ENCODE data around the gene SPATA9. TPM values are rescaled to one million over a fixed set of nuclear protein-coding genes. Genes with fewer than 3 reads are reported as not detected.
"Not testable (repeated sequence)": the region's sequence is repeated elsewhere in the genome, so short reads cannot be mapped to it uniquely, and the experiment has no call there.

The SPATA9 gene
- polyA plus RNA-seq, 5 donors: 0.62 to 2.0 (median 1.7) TPM

DNA sequence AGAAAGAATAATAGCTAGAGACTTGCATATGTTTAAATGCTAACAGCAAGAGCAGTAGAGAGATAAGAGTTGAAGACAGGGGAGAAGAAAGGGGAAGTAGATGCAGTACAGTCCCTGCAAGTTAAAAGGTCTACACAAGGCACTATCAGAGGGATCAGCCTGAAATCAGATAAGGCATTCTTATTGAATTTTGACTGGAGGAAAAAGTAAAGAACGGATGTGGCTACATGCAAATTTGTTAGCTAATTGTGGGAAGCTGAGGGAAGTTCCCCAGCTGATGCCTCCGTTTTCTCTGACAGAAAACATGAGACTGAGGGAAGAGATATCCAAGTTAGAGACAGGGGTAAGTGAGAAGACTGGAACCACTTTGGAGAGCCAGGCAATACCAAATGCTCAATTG is 35.4 kb upstream of the SPATA9 start:
- no peak for DNase-seq

DNA sequence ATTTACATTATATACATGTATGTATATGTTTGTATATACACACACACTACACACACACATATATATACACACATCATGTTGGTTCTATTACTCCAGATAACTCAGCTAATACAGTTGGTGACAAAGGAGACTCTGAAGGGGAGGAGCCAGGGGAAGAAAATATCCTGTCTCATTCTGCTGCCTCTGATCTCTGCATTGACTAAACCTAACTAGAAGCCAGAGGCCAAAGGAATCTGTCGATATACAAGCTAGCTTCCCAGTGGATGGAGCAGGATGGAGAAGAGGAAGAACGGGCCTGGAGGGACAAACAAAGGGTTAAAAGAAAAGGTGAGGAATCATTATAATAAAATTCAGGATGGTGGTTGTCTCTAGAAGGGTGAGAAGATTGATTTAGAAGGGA is 34.6 kb upstream of the SPATA9 start:
- DNase-seq: no peak

DNA sequence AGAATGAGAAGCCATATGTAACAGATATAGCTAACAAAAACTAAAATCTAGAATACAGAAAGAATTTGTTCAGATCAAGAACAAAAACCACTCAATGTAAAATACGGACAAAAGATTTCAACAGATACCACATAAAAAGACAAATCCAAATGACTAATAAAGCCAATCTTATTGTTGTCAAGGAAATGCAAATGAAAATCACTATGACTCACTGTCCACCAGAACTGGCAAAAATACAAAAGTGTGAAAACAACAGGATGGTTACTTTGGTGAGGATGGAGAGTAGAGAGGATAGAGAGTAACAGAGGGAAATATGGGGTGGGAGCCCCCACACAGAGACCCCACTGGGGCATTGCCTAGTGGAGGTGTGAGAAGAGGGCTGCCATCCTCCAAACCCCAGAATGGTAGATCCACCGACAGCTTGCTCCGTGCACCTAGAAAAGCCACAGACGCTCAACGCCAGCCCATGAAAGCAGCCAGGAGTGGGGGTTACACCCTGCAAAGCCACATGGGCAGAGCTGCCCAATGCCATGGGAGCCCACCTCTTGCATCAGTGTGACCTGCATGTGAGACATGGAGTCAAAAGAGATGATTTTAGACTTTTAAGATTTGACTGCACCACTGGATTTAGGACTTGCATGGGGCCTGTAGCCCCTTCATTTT is 33.1 kb upstream of the SPATA9 start:
- no peak for DNase-seq

DNA sequence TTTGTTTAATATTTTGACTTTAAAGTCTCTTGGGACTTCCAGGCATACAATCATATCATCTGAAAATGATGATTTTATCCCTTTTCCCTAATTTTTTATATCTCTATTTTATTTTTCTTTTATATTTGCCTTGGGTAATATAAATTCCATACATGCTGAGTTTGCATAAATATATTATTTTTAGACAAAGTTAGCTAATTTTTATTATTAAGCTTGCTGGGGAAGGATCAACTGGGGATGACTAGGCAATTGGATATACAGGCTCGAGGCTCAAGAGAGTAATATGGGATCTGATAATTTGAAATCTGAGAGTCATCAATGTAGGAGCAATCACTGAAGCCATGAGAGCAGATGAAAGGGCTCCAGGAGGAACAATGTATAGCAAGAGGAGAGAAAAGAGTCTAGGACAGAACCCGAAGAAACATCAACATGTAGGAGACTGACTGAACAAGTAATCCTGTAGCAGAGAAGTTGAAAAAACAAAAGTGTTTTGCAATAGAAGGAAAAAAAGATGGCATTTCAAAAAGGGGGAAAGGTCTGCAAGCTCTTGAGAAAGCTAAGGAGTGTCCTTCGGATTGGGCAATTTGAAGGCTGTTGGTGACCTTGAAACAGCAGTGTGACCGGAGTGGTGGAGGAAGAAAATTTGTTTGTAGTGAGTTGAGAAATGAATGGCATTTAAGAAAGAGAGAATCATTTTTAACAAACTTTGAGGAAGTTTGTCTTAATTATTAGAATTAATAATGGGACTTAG is 31.3 kb upstream of the SPATA9 start:
- DNase-seq: no peak

DNA sequence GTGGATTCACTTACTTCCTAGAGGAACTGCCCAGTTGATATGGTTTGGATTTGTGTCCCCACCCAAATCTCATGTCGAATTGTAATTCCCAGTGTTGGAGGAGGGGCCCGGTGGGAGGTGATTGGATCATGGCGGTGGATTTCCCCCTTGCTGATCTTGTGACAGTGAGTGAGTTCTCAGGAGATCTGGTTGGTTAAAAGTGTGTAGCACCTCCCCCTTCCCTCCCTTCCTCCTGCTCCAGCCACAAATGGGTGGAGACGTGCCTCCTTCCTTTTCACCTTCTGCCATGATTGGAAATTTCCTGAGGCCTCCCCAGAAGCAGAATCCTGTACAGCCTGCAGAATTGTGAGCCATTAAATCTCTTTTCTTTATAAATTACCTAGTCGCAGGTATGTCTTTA is 30.5 kb upstream of the SPATA9 start:
- DNase-seq: not testable (repeated sequence)

DNA sequence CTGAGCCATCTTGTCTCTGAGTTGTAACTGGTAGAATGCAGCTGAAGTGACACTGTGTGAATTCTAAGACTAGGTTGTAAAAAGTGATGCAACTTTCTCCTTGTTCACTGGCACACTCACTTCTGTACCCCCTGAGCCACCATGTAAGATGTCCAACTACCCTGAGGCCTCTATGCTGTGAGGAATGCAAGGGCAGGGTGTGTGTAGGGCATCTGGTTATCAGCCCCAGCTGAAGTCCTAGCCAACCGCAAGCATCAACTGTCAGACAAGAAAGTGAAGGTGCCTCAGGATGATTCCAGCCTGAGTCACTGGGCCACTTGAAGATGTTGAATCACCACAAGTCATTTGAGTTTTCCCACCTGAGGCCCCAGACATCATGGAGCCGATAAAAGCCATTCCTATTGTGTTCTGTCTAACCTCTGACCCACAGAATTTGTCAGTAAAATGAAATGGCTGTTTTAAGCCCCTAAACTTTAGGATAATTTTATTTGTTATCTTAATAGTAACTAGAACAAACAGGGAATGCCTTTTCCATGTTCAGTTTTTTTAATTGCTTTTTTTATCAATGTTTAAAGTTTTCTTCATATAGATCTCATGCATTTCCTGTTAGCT is 29.7 kb upstream of the SPATA9 start:
- DNase-seq: no peak

DNA sequence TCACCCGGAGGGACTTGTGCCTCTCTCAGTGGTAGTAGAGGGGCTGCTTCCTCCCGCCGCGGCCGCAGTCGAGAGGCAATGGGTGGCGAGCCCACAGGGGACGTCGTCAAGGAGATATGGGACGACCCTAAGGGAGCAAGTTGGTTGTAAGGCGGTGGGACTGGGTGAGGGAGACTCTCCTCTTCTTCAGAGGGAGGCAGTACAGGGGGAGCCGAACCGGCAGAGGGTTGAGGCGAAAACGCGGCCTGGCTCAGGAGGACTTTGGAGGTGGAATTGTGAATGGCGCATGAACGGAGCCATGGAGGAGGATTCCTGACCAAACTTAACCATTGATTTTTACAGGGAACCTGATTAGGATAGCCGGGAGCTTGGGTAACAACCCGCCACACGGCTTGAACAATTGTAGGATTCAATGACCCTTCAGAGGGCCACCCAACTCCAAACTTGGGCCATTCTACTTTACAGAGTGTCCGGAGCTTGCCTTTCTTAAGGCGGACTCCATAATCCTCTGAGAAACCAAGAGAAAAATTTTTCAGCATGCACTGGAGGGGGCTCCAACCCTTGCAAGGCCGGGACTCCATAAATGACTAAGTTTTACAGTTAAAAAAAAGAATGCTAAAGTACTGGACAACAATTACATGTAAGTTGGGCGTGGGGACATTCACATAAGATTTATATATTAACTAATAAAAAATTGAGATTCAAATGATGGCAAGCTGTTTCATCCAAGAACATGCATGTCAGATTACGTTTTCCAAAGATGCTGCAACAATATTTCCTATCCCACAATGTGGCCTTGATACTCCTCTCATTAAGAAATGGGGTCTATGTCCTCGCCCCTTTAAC is 28.9 kb upstream of the SPATA9 start:
- DNase-seq: no peak

DNA sequence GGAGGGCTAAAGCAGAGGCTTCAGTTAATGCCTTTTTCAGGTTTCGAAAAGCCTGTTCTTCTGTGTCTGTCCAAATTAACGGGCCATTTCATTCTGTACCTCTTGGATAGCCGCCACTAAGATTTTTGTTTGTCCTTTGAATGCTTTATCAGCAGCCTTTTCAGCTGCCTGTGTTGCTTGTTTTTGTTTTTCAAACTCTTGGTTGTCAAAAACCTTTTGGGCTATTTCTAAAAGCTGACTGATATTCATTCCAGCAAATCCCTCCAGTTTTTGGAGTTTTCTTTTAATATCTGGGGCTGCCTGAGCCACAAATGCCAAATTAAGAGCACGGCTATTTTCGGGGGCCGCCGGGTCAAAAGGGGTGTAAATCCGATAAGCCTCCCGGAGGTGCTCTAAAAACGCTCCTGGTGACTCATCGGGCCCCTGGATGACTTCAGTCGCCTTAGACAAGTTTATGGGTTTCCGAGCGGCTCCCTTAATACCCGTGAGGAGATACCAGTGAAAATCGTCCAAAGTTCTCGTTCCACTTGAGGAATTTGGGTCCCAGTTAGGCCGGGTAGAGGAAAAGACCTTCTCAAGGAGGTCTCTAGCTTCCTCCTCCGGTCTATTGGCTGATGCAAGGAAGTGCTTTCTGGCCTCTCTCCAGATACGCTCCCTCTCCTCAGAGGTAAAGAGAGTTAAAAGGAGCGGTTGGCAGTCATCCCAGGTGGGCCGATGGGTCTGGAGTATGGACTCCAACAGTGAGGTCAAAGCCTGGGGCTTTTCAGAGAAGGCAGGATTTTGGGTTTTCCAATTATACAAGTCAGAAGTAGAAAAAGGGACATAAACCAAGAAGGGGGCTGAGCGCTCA is 28.1 kb upstream of the SPATA9 start:
- DNase-seq: not testable (repeated sequence)

DNA sequence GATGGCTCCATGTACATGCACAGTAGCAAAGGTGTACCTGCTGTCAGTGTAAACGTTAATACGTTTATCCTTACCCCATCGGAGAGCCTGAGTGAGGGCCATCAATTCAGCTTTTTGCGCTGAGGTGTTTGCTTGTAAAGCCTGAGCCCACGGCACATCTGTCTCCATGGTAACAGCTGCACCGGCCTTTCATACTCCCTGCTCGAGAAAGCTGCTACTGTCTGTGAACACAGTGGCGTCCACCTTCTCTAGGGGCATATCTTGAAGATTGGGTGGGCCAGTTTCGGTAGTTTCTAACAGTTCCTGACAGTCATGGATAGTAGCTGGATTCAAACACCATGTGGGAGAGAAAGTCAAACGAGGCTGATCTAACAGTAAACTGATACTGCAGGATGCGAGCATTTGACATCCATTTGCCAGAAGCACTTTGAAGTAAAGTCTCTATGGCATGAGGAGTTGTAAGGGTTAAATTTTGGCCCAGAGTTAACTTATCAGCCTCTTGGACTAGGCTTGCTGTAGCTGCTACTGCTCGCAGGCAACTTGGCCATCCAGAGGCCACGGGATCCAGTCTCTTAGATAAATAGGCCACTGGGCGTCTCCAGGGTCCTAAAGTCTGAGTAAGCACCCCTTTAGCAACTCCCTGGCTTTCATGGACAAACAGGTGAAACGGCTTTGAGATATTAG is 27.3 kb upstream of the SPATA9 start:
- DNase-seq: no peak

DNA sequence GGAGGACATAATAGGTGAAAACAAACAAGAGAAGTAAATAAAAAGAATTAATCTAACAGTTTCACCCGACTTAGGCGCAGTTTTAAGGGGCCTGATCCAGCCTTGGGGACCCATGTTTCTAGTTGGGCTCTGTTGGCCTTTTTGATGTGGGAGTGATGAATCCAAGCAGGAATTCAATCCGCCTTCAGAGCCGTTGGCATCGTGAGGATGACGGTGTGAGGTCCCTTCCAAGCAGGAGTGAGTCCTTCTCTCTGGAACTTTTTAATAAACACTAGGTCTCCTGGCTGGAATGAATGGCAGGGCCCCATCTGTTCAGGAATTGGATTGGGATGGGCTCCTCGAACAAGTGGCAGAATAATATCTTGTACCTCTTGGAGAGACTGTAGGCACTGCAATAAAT is 26.1 kb upstream of the SPATA9 start:
- DNase-seq: no peak

DNA sequence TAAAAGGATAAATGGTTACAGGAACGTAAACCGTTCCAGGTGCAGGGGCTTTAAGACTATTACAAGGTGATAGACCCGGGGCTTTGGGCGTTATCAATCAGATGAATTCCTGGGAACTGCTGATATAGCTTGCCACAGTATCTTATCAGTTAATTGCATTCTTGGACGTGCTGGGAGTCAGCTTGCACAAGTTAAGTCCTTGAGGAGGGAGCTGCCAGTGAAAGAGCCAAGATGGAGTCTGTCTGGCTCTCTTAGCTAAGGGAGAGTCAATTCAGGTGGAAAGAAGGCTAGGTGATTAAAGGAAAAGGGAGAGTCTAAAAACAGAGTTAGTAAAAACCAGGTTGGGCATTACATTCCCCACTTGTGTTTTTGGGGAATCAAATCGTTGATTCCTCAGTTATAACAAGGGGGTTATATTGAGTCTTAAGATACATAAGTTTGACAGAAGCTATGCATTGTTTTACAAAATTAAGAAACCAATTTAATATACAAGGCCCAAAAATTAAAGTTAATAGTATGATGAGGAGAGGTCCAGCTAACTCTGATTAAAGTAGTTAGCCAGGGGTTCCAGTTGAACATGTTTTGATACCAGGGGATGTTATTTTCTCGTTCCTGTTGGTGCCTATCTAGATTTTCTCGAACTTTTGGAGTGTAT is 24.9 kb upstream of the SPATA9 start:
- not testable (repeated sequence) for DNase-seq

DNA sequence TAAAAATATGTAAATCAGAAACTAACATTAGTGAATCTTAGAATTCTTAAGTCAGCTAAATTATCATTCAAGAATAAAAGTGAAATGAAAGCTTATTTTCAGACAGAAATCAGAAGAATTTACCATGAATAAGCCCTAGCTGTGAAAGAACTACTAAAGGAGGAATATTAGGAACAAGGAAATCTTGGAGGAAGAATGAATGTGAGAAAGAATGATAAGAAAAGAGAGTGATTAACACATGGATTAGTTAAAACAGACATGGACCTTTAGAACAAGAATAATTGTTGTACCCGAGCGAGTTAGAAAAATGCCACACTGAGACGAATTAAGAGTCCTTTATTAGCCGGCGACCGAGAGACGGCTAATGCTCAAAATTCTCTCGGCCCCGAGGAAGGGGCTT is 24.3 kb upstream of the SPATA9 start:
- DNase-seq: no peak

DNA sequence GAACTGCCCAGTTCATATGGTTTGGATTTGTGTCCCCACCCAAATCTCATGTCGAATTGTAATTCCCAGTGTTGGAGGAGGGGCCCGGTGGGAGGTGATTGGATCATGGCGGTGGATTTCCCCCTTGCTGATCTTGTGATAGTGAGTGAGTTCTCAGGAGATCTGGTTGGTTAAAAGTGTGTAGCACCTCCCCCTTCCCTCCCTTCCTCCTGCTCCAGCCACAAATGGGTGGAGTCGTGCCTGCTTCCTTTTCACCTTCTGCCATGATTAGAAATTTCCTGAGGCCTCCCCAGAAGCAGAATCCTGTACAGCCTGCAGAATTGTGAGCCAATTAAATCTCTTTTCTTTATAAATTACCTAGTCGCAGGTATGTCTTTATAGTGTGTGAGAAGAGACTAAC is 23.4 kb upstream of the SPATA9 start:
- not testable (repeated sequence) for DNase-seq

DNA sequence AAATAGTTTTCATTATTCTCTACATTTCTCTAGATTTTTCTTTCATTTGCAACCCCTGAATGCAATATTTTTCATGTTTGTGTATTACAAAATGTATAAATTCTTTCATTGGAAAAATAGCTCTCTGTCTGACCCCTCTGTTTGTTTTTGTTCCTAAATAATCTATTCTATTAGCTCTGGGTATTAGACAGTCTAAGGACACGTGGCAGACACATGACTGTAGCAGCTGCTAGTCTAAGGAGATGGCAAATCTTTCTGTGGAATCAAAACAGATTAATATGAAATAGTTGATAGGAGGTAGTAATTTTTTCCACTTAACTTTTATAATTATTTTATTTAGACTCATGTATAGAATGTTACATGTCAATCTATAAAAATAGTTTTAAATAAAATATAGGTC is 21.4 kb upstream of the SPATA9 start:
- no peak for DNase-seq

DNA sequence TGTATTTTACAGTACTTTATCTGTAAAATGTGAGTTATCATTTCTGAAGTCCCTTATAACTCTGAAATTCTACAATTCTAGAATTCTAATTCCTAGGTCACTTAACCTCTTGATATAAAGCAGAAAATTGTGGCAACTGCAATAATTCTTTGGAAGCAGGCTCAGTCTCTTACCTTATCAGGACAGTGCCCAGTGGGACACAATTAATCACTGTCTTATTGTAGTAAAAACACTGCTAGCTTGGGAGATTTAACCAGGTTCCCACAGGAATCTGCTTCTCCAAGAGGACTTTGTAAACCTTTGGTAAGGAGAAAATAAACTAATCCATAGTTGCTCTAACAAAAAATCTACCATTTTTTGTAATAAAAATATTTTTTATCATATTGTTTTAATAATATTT is 18.3 kb upstream of the SPATA9 start:
- no peak for DNase-seq

DNA sequence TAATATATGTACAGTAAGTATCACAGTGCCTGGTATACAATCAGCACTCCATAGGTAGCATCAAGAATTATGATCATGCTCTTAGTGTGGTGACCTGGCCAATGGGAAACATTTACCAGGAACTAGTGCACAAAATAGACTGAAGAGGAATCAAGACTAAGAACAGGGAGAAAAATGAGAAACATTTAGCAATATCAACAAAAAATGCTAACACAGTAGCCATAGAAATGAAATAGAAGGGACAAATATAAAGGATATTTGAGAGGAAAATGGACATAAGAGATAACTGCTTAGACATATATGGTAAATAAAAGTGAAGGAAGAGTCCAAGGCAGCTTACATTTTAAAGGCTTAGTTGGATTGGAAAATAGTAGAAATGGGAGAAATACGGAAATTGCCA is 16.5 kb upstream of the SPATA9 start:
- no peak for DNase-seq

DNA sequence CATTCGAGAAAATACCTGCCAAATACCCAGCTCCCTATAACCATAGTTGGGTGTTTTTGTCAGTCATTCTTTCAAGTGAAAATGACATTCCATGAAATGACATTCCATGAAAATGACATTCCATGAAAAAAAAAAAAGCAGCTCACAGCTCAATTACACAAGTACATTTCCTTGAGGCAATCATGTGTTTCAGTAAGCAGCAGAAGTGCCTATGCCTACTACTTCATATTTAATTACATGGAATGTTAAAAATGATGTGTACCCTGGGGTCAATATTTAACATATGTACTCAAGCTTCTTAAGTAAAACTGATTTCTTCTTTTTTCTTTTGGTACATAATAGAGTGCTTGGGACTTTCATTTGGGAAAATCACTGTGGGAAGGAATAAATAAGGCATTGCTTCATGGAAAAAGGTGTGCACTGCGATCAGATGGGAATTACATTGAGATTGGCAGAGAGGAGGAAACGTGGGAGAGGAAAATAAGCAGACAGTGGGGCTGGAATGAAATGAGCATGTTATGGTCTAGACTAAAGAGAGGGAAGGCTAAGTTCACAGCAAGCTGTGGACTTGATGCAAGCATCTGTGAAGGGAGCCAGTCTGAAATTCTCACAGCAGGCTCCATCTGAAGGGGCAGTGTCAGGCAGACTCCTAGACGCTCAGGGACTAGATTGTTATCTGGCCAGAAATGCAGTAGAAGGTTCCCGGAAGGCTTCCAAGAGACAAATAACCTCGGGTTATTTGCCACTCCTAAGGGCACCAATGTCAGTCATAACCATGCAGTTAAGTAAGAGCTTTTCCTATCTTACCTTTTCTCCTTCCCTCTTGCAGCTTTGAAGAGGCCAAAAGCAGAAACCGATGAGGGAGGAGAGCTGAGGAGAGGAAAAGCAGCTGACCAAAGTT is 15.2 kb upstream of the SPATA9 start:
- no peak for DNase-seq

DNA sequence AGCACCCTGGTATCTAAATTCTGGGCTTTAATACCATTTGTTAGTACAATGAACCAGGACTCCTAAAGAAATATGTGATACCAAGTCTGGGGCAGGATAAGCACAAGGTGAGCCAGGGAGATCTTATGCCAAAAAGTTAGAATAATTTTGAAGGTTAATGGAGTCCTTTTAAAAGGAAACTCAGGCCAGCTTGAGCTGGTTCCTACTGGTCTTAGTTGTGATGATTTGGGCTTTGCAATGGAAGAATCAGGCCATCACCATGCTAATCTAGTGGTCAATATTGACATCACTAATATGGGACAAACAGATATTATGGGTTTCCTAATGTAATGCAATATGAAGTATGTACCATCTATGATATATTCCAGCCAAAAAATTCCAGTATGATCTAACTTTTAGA is 7.5 kb upstream of the SPATA9 start:
- no peak for DNase-seq

DNA sequence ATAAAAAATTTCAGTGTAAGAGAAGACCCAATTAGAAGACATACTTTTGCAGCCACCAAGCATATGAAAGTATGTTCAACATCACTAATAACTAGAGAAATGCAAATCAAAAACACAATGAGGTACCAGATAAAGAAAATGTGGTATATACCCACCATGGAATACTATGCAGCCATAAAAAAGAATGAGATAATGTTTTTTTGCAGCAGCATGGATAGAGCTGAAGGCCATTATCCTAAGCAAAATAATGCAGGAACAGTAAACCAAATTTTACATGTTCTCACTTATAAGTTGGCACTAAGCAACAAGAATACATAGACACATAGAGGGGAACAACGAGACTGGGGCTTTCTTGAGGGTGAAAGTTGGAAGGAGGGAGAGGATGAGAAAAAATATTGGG is 6.9 kb upstream of the SPATA9 start:
- no peak for DNase-seq

Measured in right lung (tissue), 5 donors.